ENCODE measurements around the gene ZNF618.
A peak's percentile ranks its signal among the peaks of the same experiment; 100 is the strongest.

The ZNF618 gene

GRCh38 chr9:113973226-113973625 lies 97.1 kb downstream of the ZNF618 start:
- Histone ChIP-seq H3K9ac (no peak overlapping the region), H4K20me1 (peaks cover 53% of the 10 kb centered on the region), H3K27me3 (no peaks in the 10 kb centered on the region), H3K36me3 (peaks cover 92% of the 10 kb centered on the region), H3K4me1 (peaks cover 24% of the 10 kb centered on the region; the same call in 1 of the 2 replicates), H3K4me3 (no peak overlapping the region), H3K4me2 (no peak overlapping the region), H3K27ac (no peak overlapping the region), H3K9me3 (peaks cover 10% of the 10 kb centered on the region; the same call in 1 of the 2 replicates)
- no peak for TF ChIP-seq Cebpa-rat (IDR thresholded peaks at IDR 0.05)

- Histone ChIP-seq H3K4me2 (no peak overlapping the region), H3K9ac (no peak overlapping the region), H4K20me1 (peaks cover 54% of the 10 kb centered on the region), H3K36me3 (peaks cover 92% of the 10 kb centered on the region), H3K4me1 (peaks cover 24% of the 10 kb centered on the region; the same call in 1 of the 2 replicates), H3K27ac (no peak overlapping the region), H3K27me3 (no peaks in the 10 kb centered on the region), H3K4me3 (no peak overlapping the region), H3K9me3 (peaks cover 6% of the 10 kb centered on the region; the same call in 1 of the 2 replicates)
- no peak for TF ChIP-seq Cebpa-rat (IDR thresholded peaks at IDR 0.05)
Measured at GRCh38 chr9:113973963-113974413, 97.9 kb downstream of the ZNF618 start.

GRCh38 chr9:113976915-113977314 lies 100.8 kb downstream of the ZNF618 start:
- Histone ChIP-seq H3K36me3 (peaks cover 92% of the 10 kb centered on the region), H3K27ac (no peak overlapping the region), H3K4me2 (no peak overlapping the region), H3K4me1 (peaks cover 24% of the 10 kb centered on the region; the same call in 1 of the 2 replicates), H3K9me3 (no peaks in the 10 kb centered on the region), H4K20me1 (peaks cover 59% of the 10 kb centered on the region), H3K27me3 (no peaks in the 10 kb centered on the region), H3K4me3 (no peak overlapping the region), H3K9ac (no peak overlapping the region)
- TF ChIP-seq Cebpa-rat (IDR thresholded peaks at IDR 0.05) = no peak

DNA sequence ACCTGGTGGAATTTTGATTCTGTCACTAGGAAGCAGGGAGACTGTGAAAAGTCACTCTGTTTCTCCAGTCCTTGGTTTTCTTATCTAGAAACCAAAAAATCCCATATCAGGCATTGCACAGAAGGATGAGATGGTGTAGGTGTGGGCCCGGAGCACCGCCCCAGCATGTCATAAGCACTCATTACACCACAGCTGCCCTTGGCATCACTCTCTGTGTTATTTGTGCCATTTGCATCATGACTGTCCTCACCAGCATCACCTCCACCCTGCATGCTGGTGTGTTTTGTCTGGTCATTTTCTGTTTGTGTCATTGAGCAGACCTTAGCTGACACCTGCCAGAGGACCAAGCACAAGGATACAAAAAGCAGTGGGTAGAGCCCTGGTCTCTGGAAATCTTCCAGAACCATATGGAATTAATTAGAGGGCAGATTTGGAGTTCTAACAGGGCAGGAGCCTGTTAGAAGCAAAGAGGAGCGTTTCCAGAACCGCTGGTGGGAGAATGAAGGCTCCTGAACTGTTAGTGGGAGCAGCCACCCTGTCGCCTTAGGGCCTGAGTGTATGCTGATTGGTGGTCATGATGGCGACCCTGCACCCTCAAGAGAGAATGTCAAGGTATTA lies 102.7 kb downstream of the ZNF618 start:
- Histone ChIP-seq H3K9me3 (no peaks in the 10 kb centered on the region), H3K9ac (no peak overlapping the region), H3K4me1 (peaks cover 23% of the 10 kb centered on the region; the same call in 1 of the 2 replicates), H3K27me3 (no peaks in the 10 kb centered on the region), H3K4me2 (no peak overlapping the region), H3K4me3 (no peak overlapping the region), H3K36me3 (peaks cover 91% of the 10 kb centered on the region), H3K27ac (no peak overlapping the region), H4K20me1 (peaks cover 66% of the 10 kb centered on the region)
- TF ChIP-seq Cebpa-rat (IDR thresholded peaks at IDR 0.05) = no peak

DNA sequence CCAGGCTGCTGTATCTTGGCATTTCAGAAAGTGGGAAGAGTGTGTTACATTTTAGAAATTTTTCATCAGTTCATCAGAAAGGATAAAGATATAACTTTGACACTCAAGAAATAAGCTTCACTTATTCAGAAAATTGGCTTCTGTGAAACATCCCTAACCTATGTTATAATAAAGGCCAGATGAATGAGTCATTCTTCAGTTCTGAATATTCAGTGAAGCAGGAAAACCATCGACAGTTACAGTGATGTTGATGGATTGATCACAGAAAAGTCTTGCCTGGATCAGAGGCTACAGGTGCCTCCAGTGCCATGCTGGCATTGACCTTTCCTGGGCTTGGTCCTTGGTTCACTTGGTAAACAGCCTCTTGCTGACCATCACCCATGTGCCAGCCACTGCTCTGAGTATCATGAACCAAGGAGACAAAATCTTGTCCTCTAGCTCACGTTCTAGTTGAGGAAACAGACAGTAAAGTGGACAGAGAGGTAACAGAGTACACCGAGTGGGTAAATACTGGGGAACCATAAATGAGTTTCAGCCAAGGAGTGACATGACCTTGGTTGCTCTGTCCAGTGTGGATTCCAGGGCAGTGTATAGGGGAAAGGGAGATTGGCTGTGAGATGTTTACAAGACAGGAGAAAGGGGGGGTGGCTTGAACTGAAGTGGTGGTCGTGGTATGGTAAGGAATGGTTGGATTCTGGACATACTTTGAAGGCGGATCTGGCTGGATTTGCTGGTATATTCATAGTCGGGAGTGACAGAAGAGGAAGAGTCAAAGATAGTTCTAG lies 103.4 kb downstream of the ZNF618 start:
- peaks cover 63% of the 10 kb centered on the region for H4K20me1 ChIP-seq
- H3K4me1 ChIP-seq = peaks cover 16% of the 10 kb centered on the region; the same call in 1 of the 2 replicates
- H3K4me3 ChIP-seq = no peak overlapping the region
- no peak overlapping the region for H3K27ac ChIP-seq
- no peaks in the 10 kb centered on the region for H3K27me3 ChIP-seq
- no peak for TF ChIP-seq Cebpa-rat (IDR thresholded peaks at IDR 0.05)
- H3K9ac ChIP-seq = no peak overlapping the region
- H3K4me2 ChIP-seq = no peak overlapping the region
- H3K9me3 ChIP-seq = no peaks in the 10 kb centered on the region
- H3K36me3 ChIP-seq = peaks cover 91% of the 10 kb centered on the region

DNA sequence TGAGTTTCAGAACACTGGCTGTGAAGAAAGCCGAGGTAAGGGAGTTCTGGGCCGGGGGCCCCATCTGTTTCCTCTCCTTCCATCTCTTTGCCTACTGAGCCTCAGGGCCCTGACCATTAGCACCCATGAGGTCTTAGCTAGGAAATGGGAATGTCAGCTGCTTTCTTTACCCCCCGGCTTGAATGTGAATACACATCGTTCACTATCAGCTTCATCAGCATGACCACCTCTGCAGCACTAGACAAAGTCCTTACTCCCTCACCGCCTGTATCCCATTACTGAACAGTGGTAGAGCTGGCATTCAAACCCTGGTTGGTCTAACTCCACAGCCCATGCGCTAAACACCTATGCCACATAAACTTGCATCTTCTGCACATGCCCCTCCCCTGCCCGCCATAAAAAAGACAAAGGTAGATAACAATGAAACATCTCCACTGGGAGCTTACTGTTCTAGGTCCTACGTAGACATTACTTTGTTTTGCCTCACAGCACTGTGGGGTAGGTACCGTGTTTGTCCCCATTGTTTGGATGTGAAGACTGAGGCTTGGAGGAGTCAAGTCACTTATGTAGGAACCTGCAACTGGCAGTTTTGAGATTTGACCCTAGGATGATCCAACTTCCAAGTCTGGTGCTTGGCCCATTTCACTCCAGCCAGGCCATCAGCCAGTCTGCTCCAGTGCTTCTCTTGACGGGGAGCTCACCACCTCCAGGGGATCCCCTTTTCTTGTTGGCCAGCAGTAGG lies 108.7 kb downstream of the ZNF618 start:
- Histone ChIP-seq H3K4me2 (no peak overlapping the region), H3K27ac (no peak overlapping the region), H3K36me3 (peaks cover 96% of the 10 kb centered on the region), H3K4me1 (no peaks in the 10 kb centered on the region), H4K20me1 (peaks cover 45% of the 10 kb centered on the region), H3K27me3 (no peaks in the 10 kb centered on the region), H3K9ac (no peak overlapping the region), H3K9me3 (no peaks in the 10 kb centered on the region), H3K4me3 (no peak overlapping the region)
- no peak for TF ChIP-seq Cebpa-rat (IDR thresholded peaks at IDR 0.05)

GRCh38 chr9:113985968-113986585 lies 110.0 kb downstream of the ZNF618 start:
- H3K9ac ChIP-seq = no peak overlapping the region
- H4K20me1 ChIP-seq = peaks cover 45% of the 10 kb centered on the region
- peaks cover 4% of the 10 kb centered on the region for H3K4me1 ChIP-seq
- no peak overlapping the region for H3K4me2 ChIP-seq
- H3K27ac ChIP-seq = 0 out of 2 replicates have a peak overlapping the region, but pooled peaks have one; percentile 1
- H3K9me3 ChIP-seq = no peaks in the 10 kb centered on the region
- H3K27me3 ChIP-seq = no peaks in the 10 kb centered on the region
- TF ChIP-seq Cebpa-rat (IDR thresholded peaks at IDR 0.05) = no peak
- peaks cover 96% of the 10 kb centered on the region for H3K36me3 ChIP-seq
- no peak overlapping the region for H3K4me3 ChIP-seq

DNA sequence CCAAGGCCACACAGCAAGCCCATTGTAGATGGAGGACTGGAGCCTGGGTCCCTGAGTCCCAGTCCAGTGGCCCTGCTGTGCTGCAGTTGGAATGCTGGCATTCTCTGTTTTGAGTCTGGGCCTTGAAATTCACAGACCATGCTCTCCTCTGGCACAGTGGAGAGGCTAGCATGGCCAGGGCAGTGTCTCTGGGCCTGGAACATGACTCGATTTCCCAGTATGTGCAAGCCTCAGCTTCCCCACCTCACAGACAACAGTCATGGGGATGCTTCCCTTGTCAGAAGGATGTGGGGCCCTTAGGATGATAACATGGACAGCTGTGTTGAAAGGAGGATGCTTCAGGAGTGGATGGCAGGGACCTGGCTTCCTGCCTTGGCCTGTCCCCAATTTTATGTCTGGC lies 110.8 kb downstream of the ZNF618 start:
- peaks cover 38% of the 10 kb centered on the region for H4K20me1 ChIP-seq
- TF ChIP-seq Cebpa-rat (IDR thresholded peaks at IDR 0.05) = no peak
- peaks cover 12% of the 10 kb centered on the region for H3K4me1 ChIP-seq
- H3K4me3 ChIP-seq = no peak overlapping the region
- no peaks in the 10 kb centered on the region for H3K27me3 ChIP-seq
- no peak overlapping the region for H3K4me2 ChIP-seq
- no peak overlapping the region for H3K9ac ChIP-seq
- H3K27ac ChIP-seq = no peak overlapping the region
- no peaks in the 10 kb centered on the region for H3K9me3 ChIP-seq
- peaks cover 96% of the 10 kb centered on the region for H3K36me3 ChIP-seq

GRCh38 chr9:113987526-113987925 lies 111.4 kb downstream of the ZNF618 start:
- peaks cover 33% of the 10 kb centered on the region for H4K20me1 ChIP-seq
- H3K4me3 ChIP-seq = no peak overlapping the region
- H3K27ac ChIP-seq = no peak overlapping the region
- no peak overlapping the region for H3K9ac ChIP-seq
- peaks cover 18% of the 10 kb centered on the region for H3K4me1 ChIP-seq
- H3K36me3 ChIP-seq = peaks cover 93% of the 10 kb centered on the region
- H3K27me3 ChIP-seq = no peaks in the 10 kb centered on the region
- H3K4me2 ChIP-seq = no peak overlapping the region
- no peak for TF ChIP-seq Cebpa-rat (IDR thresholded peaks at IDR 0.05)
- no peaks in the 10 kb centered on the region for H3K9me3 ChIP-seq

All from BLaER1 (cell line).